ENCODE results near the gene LSAMP. TPM values are rescaled to one million over a fixed set of nuclear protein-coding genes. Genes with fewer than 3 reads are reported as not detected.
A peak's percentile ranks its signal among the peaks of the same experiment; 100 is the strongest.

Gene LSAMP
- total and polyA plus RNA-seq, 2 donors (not counting 3 experiments of a cell fraction or from before 2014, with no cell fraction given), result not detected

DNA sequence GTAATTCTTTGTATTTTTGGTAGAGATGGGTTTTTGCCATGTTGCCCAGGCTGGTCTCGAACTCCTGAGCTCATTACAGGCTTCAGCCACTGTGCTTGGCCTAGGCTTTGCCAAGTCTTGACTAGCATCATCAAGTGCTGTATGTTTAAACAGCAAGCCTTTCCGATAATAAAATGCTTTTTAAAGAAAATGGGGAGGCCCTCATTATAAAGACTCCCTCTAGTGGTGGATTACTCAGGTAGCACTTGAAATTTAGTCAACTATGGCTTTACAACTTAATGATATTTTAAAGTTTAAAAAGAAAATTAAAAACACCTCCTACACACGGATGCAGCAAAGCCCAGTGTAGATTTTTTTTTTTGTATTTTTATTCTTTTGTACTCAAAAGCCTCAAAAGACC, 608.3 kb downstream of the LSAMP start:
- DNase-seq (ENCODE audit: low read depth, low spot score) (peak; percentile 17), FAIRE-seq (no peak)
- Histone ChIP-seq H3K4me2 (ENCODE audit: insufficient read depth, low read length) (no peak overlapping the region), H2AFZ (ENCODE audit: low read depth, low read length) (no peak overlapping the region), H3K9ac (replicated peaks; ENCODE audit: extremely low read depth, insufficient read depth, low read length) (no peak overlapping the region), H3K79me2 (ENCODE audit: control insufficient read depth, insufficient read depth, low read length) (no peaks in the 10 kb centered on the region), H3K4me1 (ENCODE audit: control insufficient read depth, extremely low read depth, insufficient read depth, low read length) (no peaks in the 10 kb centered on the region), H4K20me1 (replicated peaks; ENCODE audit: control insufficient read depth, extremely low read depth, insufficient read depth, low read length) (no peaks in the 10 kb centered on the region), H3K27me3 (ENCODE audit: control insufficient read depth in 2 of 2, insufficient read depth in 2 of 2, low read length in 2 of 2) (peaks cover 0 to 2% of the 10 kb centered on the region in 2 experiments), H3K9me3 (replicated peaks; ENCODE audit: control insufficient read depth, insufficient read depth, low read length) (no peaks in the 10 kb centered on the region), H3K9me1 (replicated peaks; ENCODE audit: control insufficient read depth, extremely low read depth, insufficient read depth, low read length) (no peaks in the 10 kb centered on the region), H3K27ac (ENCODE audit: insufficient read depth, low read depth, low read length) (no peak overlapping the region), H3K36me3 (ENCODE audit: control insufficient read depth in 2 of 2, extremely low read depth in 1 of 2, insufficient read depth in 2 of 2, low read length in 2 of 2) (no peaks in the 10 kb centered on the region), H3K4me3 (replicated peaks in 1 of 3; ENCODE audit: insufficient read depth in 1 of 3, low read depth in 1 of 3, low read length in 3 of 3) (no peak overlapping the region)
- ChIA-PET CTCF (interaction anchor here (1.3 to 2.8 kb wide), 4 partner anchors 9 to 22 kb away, joined by 3 to 17 read pairs (median 6); no protein-coding TSS in a partner anchor), POLR2A (no interaction called here)
- no TSS peak for BruUV-seq (replicated peaks)
- intact Hi-C loops (cut with micrococcal nuclease) (loop anchor here (5.0 kb wide), 1 partner anchor 920 kb away; no protein-coding TSS in a partner anchor), dilution Hi-C loops (cut with MboI; ENCODE audit: extremely low pct_ligation_motif_present, low sequenced_read_pairs) (no loop called here)
- TF ChIP-seq, protein P1, sequence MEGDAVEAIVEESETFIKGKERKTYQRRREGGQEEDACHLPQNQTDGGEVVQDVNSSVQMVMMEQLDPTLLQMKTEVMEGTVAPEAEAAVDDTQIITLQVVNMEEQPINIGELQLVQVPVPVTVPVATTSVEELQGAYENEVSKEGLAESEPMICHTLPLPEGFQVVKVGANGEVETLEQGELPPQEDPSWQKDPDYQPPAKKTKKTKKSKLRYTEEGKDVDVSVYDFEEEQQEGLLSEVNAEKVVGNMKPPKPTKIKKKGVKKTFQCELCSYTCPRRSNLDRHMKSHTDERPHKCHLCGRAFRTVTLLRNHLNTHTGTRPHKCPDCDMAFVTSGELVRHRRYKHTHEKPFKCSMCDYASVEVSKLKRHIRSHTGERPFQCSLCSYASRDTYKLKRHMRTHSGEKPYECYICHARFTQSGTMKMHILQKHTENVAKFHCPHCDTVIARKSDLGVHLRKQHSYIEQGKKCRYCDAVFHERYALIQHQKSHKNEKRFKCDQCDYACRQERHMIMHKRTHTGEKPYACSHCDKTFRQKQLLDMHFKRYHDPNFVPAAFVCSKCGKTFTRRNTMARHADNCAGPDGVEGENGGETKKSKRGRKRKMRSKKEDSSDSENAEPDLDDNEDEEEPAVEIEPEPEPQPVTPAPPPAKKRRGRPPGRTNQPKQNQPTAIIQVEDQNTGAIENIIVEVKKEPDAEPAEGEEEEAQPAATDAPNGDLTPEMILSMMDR (IDR thresholded peaks at IDR 0.05; ENCODE audit: extremely low read depth in 1 of 2, insufficient read depth in 1 of 2, low read depth in 1 of 2, low read length in 2 of 2), result peak; percentile 30 to 55
- TF ChIP-seq EZH2 (IDR thresholded peaks at IDR 0.05; ENCODE audit: borderline replicate concordance, low read depth, low read length, severe bottlenecking), result no peak

DNA sequence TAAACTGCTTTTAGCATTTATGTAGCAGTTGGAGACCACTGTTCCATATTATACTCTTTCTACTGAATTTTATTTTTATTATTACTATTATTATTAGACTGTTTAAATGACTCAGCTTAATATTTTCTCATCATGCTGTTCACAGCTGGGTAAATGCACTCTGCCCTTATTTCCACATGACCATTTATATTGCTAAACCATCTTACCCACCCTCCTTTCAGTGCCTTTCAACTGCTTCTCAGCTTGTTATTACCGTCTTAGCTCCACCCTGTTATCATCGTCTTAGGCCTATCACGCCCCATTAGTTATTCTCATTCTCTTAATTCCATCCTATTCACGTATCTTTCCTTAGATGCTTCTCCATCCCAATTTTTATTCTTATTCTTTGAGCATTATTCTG, 609.3 kb downstream of the LSAMP start:
- Histone ChIP-seq H3K4me3 (replicated peaks in 1 of 3; ENCODE audit: insufficient read depth in 1 of 3, low read depth in 1 of 3, low read length in 3 of 3) (no peak overlapping the region), H2AFZ (ENCODE audit: low read depth, low read length) (no peak overlapping the region), H3K79me2 (ENCODE audit: control insufficient read depth, insufficient read depth, low read length) (no peaks in the 10 kb centered on the region), H3K27ac (ENCODE audit: insufficient read depth, low read depth, low read length) (no peak overlapping the region), H4K20me1 (replicated peaks; ENCODE audit: control insufficient read depth, extremely low read depth, insufficient read depth, low read length) (no peaks in the 10 kb centered on the region), H3K27me3 (ENCODE audit: control insufficient read depth in 2 of 2, insufficient read depth in 2 of 2, low read length in 2 of 2) (peaks cover 0 to 4% of the 10 kb centered on the region in 2 experiments), H3K9ac (replicated peaks; ENCODE audit: extremely low read depth, insufficient read depth, low read length) (no peak overlapping the region), H3K4me1 (ENCODE audit: control insufficient read depth, extremely low read depth, insufficient read depth, low read length) (no peaks in the 10 kb centered on the region), H3K4me2 (ENCODE audit: insufficient read depth, low read length) (no peak overlapping the region), H3K9me1 (replicated peaks; ENCODE audit: control insufficient read depth, extremely low read depth, insufficient read depth, low read length) (no peaks in the 10 kb centered on the region), H3K9me3 (replicated peaks; ENCODE audit: control insufficient read depth, insufficient read depth, low read length) (no peaks in the 10 kb centered on the region), H3K36me3 (ENCODE audit: control insufficient read depth in 2 of 2, extremely low read depth in 1 of 2, insufficient read depth in 2 of 2, low read length in 2 of 2) (no peaks in the 10 kb centered on the region)
- intact Hi-C loops (cut with micrococcal nuclease) (loop anchor here (5.0 kb wide), 1 partner anchor 921 kb away; no protein-coding TSS in a partner anchor), dilution Hi-C loops (cut with MboI; ENCODE audit: extremely low pct_ligation_motif_present, low sequenced_read_pairs) (no loop called here)
- FAIRE-seq, result no peak
- TF ChIP-seq MYC (IDR thresholded peaks at IDR 0.05; ENCODE audit: low read depth, low read length) (no peak), POLR2A (IDR thresholded peaks at IDR 0.05; ENCODE audit: low read depth, low read length) (no peak), GATA2 (IDR thresholded peaks at IDR 0.05; ENCODE audit: insufficient read depth, insufficient read length, low read depth, low read length) (no peak), EZH2 (IDR thresholded peaks at IDR 0.05; ENCODE audit: borderline replicate concordance, low read depth, low read length, severe bottlenecking) (no peak), FOS (IDR thresholded peaks at IDR 0.05; ENCODE audit: borderline replicate concordance, insufficient read depth, low read length) (no peak), JUN (IDR thresholded peaks at IDR 0.05; ENCODE audit: borderline replicate concordance, insufficient read depth, insufficient read length, low read depth) (no peak), POLR2AphosphoS5 (IDR thresholded peaks at IDR 0.05; ENCODE audit: insufficient read depth, low read depth, low read length) (no peak)
- TF ChIP-seq, protein P2, sequence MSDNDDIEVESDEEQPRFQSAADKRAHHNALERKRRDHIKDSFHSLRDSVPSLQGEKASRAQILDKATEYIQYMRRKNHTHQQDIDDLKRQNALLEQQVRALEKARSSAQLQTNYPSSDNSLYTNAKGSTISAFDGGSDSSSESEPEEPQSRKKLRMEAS (IDR thresholded peaks at IDR 0.05; ENCODE audit: insufficient read depth, insufficient read length), result no peak
- TF ChIP-seq, protein P1 (IDR thresholded peaks at IDR 0.05; ENCODE audit: extremely low read depth in 1 of 2, insufficient read depth in 1 of 2, low read depth in 1 of 2, low read length in 2 of 2), result no peak
- no TSS peak for BruUV-seq (replicated peaks)
- no peak for DNase-seq (ENCODE audit: low read depth, low spot score)
- POLR2A ChIA-PET, result no interaction called here
- CTCF ChIA-PET, result interaction anchor here (0.7 to 2.8 kb wide), 8 partner anchors 10 to 1035 kb away, joined by 3 to 17 read pairs (median 4); no protein-coding TSS in a partner anchor
